Measurements from ENCODE around the gene TMEM144. TPM values are rescaled to one million over a fixed set of nuclear protein-coding genes. Genes with fewer than 3 reads are reported as not detected.
"Not testable (repeated sequence)": the region's sequence is repeated elsewhere in the genome, so short reads cannot be mapped to it uniquely, and the experiment has no call there.

The TMEM144 gene
- total RNA-seq, 1 donor from 2014 or later = 1.5 TPM

DNA sequence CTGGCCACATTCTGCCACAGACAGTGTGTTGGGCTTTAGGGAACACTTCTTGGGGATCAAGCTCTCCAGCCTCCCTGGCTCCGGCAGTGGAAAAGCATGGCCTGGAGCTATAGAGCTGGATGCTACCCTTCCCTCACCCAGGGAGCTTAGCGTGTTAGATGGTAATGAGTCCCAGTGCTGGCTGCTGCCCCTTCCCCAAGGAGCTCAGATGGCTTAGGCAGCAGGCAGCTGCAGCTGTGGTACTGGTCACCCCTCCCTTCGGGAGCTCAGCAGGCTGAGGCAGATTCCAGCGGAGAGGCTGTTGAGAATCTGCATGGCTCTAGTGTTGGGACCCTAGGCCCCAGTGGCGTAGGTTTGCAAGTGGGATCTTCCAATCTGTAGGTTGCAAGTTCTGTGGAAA is 19.5 kb downstream of the TMEM144 start:
- no peak for ATAC-seq

DNA sequence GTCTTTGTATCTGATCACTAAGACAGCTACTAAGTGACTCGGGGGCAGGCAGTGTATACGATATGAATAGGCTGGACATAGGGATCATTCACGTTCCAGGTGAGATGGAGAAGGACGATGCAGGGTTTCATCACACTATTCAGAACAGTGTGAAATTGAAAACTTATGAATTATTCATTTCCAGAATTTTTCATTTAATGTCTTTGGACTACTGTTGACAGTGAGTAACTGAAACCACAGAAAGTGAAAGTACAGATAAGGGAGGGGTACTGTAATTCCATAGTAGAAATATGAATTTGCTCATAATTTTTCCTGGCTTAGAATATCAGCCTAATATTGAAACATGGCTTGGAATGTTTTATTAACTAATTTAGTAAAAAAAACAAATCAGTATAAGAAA is 24.4 kb downstream of the TMEM144 start:
- ATAC-seq (no peak), DNase-seq (ENCODE audit: low spot score) (no peak)

More for the DNA sequence above, 19.5 kb downstream of the TMEM144 start:
- no peak for DNase-seq (ENCODE audit: low spot score)

DNA sequence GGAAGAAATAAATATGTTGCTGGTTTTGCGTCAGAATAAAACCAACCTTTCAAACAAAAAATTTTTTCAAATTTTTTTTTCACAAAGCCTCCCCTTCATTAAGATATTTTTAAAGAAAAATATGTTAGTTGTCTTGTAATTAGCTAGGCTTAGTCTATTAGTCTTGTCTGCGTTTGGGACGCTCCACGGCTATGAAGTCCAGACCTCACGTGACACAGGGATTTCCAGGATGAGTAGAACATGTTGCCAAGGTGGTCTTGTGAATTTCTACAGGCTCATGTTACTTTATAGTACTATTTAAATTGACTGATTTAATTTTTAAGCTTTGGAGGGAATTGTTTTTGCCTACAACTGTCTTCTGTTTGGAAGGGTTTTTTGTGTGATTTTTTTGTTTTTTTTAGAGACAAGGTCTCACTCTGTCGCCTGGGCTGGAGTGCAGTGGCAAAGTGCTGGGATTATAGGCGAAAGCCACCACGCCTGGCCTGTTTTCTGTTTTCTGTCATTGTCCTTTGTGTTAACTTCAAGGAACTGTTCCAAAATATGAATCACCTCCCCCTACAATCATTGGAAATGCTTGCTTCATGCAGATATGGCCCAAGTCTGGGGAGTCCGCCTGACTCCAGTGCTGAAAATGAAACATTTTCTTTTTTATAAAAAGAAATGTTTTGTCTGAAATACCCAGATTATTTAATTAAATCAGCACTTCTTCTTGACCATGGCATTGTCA is 26.2 kb downstream of the TMEM144 start:
- ATAC-seq (no peak), DNase-seq (ENCODE audit: low spot score) (no peak)

DNA sequence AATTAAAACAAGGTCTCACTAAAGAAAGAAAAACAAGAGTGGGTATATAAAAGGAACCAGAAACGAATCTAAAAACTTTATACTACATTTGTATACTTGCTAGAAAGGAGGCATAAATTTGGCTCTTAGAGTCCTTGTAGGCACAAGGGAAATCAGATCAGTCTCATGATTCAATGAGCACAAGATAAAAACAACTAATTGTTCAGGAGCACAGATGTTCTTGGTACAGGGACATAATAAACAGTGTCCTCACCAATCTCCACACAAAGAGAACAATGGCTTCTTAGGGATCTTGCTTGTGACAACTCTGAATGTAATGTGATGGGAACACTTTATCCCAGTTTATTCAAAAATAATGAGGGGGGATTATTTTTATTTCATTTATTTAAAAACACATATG is 28.3 kb downstream of the TMEM144 start:
- ATAC-seq (no peak), DNase-seq (ENCODE audit: low spot score) (no peak)

DNA sequence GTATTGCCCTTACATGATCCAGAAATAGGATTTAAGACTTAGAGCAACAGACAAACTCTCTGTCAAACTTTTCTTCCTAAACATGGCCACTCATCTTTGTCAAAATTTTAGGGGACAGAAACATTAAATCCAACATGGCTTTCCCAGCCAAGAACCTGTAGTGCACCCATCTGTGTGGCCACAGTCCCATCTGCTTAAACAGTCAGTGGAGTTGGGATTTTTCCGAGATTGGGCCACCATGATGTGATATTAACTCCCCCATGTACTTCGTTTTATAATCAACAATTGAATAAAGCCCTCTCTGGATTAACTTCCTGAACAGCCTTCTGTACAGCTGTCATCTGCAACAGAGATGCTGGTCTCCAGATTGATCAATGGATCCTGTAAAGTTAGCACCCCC is 28.9 kb downstream of the TMEM144 start:
- no peak for DNase-seq (ENCODE audit: low spot score)
- no peak for ATAC-seq

DNA sequence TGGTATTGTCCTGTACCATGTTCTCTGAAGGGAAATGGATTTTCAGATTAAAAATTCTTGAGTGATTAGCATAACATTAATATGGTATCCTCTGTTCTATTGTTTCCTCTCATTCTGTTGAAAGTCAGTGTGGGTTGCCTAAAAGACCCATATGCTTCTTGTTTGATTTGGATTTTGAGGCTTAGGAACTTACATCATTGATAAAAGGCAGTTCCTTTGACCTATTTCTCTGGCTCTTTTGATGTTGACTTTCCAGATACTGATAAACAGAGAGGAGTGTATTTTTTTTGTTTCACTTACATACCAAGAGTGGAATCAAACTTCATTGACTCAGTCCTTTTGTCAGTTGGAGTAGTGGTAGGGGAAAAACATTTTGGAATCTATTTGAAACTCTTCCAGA is 32.8 kb downstream of the TMEM144 start:
- DNase-seq (ENCODE audit: low spot score) (no peak), ATAC-seq (peak; percentile 47)

DNA sequence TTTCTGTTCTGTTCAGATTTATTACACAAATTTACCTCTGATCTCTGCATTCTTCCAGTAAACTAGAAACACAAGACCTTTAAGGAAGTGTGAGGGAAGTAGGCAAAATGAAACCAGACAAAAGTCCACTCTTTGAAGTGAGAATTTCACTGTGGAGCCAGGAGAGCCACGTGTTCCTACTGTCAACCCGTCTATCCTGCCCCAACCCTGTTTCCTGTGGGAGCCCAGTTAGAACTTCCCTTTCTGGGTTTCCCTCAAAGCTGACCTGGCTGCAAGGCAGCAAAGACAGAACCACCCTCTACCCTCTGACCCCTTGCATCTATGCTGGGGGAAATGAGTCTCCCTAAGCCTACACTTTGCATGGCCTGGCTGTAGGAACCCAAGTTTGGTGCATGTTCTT is 40.0 kb downstream of the TMEM144 start:
- DNase-seq (ENCODE audit: low spot score) (no peak), ATAC-seq (peak; percentile 49)

DNA sequence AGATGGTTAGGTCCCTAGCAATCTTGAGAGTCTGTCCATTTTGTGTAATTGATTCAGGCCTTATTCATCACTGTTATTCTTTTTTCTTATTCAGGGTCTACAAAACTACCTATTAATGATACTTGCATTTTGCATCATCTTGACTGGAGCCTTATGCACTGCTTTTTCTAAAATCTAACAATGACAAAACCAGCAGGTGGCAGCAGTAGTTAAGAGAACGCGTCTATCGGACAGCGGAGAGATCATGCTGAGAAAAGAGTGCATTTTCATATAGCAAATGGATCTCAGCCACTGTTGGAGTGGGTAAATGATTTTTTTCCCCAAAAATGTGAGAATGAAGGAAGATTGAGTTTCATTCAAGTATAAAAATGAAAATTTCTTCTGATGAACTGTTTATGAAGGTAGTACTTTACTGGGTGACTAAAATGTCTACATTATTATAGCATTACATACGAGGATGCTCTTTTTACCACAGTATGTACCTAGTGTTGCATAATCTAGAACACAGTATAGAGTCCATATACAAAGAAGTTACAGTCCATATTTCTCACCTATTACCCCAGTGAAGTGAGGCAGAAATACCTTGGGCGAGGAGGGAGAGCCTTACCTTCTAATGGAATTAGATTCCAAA is 43.2 kb downstream of the TMEM144 start:
- ATAC-seq (peak; percentile 93), DNase-seq (ENCODE audit: low spot score) (peak; percentile 52)

DNA sequence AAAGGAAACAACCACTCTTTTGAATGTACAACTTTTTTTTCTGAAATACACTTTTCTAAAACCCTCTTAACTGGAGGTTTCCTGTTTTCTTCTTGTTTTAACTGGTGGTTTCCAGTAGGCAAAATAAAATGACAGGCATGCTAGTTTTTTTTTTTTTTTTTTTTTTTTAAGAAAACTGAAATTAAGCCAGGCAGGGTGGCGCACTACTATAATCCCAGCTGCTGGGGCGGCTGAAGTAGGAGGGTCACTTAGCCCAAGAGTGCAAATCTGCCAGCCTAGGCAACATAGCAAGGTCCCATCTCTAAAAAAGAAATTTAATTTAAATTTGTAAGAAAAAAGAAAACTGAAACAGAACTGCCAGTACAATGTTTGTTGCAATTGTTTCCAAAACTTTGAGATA is 44.0 kb downstream of the TMEM144 start:
- no peak for DNase-seq (ENCODE audit: low spot score)
- no peak for ATAC-seq

DNA sequence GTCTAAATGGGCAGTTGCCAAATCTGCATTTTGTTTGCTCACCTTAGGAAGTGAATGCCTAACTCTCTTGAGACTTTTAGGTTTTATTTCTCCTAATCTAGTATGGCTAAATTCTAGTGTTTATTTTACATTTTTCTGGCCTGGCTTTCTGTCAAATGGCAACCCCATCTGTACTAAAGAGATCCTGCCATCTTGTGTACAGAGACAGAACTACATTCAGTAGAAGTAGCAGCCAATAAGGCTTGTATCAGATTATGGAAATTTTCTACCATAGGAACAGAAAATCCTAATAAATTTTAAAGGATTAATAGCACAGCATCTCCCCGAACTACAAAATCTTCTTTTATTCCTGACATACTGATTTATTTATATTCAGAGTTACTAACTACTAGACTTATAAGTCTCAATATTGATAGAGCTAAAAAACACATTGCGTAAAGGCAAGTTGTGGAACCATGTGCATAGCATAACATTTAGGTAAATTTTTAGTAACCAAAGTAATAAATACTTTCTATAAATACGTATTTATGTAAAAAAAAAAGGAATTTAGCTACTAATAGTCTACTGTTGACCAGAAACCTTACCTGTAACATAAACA is 45.5 kb downstream of the TMEM144 start:
- DNase-seq (ENCODE audit: low spot score) = no peak
- ATAC-seq = peak; percentile 86

DNA sequence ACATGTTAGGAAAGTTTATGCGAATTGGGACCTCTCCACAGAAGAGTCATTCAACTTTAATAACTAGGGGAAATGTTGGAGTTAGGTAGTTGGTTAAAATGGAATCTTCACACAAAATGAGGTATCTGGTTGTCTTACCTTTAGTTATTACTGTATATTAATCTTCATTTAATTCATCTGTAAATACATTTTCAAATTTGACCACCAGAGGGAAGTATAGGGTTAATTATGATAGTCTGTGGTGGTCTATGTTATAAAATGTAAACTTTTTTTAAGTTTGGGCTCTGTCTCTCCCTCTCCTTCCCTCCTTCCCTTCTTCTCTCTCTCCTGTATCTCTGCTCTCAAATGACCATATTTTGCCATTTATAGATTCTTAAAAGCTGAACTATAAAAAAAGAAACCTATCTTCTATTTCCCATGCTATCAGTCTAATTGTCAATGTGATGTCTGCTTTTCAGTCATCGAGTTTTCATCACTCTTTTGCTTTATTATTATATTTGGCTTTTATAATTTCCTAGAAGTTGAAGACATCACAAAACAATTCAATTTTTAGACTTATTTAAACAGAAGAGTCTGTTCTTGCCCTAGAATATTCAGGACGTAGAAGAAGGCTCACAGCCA is 49.8 kb downstream of the TMEM144 start:
- no peak for DNase-seq (ENCODE audit: low spot score)
- no peak for ATAC-seq

DNA sequence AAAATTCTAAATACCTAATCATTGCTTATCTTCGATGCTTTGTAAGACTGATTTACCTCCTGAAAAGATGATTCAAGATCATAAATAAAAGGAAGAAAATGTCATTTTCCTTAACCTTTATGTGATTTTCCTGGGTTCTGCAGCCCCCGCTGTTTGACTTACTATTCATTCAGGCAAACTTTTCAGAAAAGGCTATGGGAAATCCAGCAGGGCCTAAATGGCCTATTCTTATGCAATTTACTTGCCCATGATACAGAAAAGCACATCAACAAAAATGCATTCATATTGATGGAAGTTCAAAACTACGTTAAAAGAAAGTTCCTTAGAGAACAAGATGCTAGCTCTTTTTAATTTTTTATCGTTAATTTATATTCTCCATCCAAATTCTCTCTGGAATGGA is 51.2 kb downstream of the TMEM144 start:
- no peak for ATAC-seq
- no peak for DNase-seq (ENCODE audit: low spot score)

DNA sequence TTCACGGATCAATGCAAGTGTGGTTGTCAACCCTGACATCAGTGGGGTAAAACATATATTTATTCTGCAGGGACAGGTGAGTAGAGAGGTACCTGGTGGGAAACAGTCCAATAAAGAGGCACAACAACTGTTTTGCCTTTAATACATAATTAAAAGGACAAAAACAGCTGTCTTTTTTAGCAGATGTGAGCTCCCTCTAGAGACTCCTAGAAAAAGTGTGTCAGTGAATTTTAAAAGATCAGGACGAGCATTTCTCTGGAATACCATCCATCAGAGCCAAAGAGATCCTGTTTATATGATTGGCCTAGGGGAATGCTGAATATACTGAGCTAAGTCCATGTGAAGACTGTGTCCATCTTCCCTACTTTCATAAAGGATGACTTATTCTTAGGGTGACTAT is 58.3 kb downstream of the TMEM144 start:
- no peak for ATAC-seq
- DNase-seq (ENCODE audit: low spot score) = no peak

DNA sequence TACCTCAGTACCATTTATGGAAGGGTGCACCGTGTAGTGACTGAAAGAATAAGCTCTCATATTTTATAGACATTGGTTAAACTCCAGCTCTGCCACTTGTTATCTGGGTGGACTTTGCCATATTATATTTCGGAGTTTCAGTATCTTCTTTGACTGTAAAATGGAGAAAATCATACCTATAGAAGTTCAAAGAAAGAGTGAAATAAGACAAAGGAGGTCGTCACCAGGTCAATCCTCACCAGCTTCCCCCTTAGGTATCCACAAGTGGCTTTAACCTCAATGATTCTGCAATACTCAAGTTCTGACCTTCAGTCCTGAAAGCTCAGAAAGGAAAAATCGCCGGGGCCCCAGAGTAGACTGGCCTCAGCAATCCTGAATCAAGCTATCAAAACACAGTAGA is 64.3 kb downstream of the TMEM144 start:
- no peak for DNase-seq (ENCODE audit: low spot score)
- ATAC-seq = no peak

DNA sequence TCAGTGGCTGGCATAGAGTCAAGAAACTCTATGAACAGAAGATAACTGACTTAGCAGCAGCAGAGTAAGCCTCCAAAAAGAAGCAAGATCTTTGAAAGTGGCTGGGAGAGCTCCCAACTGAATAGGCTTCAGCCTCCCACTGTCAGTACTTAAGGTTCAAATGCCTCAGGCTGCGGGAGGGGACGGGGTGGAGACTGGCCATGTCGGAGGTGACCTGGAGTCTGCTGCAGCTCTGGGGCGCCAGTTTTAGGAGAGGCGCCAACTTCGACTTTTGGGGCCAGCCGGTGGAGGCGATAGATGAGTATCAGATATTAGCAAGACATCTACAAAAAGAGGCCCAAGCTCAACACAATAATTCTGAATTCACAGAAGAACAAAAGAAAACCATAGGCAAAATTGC is 67.3 kb downstream of the TMEM144 start:
- no peak for DNase-seq (ENCODE audit: low spot score)

DNA sequence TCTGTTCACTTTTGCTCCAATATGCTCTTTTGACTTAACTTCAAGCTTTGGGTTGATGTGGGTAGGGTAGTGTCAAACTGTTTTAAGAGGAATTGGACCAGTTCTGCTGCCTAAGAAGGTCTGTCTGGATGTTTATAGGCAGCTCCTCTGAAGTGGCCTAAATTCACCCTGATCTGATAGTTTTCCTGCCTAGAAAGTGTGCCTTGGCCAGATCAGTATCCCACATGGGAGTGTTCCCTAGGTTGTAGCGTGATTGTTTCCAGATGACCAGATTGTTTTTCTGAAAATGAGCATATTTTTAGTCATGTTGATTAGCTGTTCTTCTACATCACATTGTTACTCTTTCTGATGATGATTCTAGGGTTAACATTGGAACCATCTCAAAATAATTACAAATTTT is 68.8 kb downstream of the TMEM144 start:
- not testable (repeated sequence) for ATAC-seq; DNase-seq (ENCODE audit: low spot score)

More for the DNA sequence above, 67.3 kb downstream of the TMEM144 start:
- no peak for ATAC-seq

DNA sequence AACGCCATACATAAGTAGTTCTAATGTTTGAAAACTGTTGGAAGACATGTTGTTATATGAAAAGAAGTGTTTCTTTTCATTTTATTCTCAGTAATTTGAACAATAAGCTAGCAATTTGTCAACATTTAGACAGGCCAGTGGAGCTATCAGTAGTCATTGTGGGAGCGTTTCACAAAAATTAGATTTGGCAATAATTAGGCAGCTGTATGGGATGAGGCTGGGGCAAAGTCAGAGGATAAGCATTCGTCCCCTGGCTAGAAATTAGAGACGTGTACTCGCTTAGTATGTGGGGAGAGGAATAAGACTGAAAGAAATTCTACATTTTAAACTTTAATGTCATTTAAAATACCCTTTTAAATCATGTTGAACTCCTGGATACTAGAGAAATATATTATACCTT is 70.6 kb downstream of the TMEM144 start:
- DNase-seq (ENCODE audit: low spot score) (no peak), ATAC-seq (no peak)

DNA sequence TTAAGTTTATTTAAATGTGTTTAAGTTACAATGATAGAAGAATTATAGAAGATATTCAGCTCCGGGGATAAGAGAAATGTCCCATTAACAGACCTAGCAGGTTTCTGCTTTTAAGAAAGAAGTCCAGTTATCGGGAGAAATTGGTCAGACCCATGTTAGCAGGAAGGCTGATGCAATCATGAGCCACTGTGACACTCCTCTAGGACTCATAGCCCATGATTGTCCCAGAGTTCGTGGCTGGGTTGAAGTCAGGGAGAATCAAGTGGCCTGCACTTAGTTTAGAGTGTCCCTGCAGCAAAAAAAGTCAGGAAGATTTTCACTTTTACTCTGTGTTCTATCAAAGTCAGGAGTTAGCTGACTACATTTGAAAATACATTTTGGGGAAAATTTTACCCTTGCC is 72.0 kb downstream of the TMEM144 start:
- DNase-seq (ENCODE audit: low spot score) (no peak), ATAC-seq (no peak)

DNA sequence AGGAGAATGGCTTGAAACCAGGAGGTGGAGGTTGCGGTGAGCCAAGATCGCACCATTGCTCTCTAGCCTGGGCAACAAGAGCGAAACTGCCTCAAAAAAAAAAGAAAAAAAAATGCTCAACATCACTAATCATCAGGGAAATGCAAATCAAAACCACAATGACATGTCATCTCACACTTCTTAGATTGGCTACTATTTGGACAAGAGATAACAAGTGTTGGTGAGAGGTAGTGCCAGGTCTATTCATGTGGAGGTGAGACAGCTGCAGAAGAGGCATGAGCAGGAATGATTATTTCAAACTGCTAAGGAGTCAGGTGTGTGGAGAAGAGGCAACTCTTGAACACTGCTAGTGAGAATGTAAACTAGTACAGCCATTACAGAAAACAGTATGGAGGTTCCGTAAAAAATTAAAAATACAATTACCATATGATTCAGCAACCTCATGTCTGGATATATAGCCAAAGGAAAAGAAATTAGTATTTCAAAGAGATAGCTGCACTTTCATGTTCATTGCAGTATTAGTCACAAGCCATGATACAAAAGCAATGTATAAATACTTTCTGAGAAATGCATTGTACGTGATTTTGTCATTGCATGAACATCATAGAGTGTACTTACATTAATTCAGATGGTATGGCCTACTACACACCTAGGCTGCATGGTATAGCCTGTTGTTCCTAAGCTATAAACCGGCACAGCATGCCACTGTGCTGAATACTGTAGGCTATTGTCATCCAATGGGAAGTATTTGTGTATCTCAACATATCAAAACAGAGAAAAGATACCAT is 75.3 kb downstream of the TMEM144 start:
- no peak for DNase-seq (ENCODE audit: low spot score)
- ATAC-seq = no peak

DNA sequence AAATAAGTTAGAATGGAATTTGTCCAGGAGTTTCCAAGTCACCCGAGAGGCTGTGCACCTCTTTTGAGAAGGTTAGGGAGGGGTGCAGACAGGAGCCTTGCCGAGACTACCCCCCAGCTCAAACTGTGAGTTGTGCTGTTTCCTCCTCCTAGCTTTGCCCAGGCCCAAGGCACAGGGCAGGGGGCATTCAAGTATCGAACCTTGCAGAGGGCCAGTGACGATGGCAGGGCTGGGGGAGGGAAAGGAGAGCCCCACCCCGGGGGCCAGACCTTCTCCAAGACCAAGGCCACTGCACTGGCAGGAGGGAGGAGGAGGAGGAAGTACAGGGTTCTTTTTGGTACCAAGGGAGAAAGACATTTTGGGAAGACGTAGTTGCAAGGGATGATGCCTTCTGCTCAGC is 80.6 kb downstream of the TMEM144 start:
- DNase-seq (ENCODE audit: low spot score) (no peak), ATAC-seq (no peak)

All from left lobe of liver (tissue), 2 donors.